Adrenal gland (tissue), 5 donors: Measurements from ENCODE around the gene B4GALNT2.

Experiments
- CTCF ChIP-seq, 6 experiments: fragments of 450-650 bp in 4 of 6; fragments of 200-600 bp in 2 of 6; sonication (generic) in 1 of 6; IDR thresholded peaks; 1 replicate in 5 of 6; 2 replicates in 1 of 6; pipeline versions ENCODE4 v1.5.1 to v1.8.0; 2016 to 2021; ENCODE audit warnings: antibody characterized with exemption in 6 of 6, mild to moderate bottlenecking in 2 of 6, moderate library complexity in 1 of 6
- POLR2A ChIP-seq, 2 donors: fragments of 450-650 bp; IDR thresholded peaks; one replicate each; pipeline ENCODE4 v1.6.1; 2017; ENCODE audit warnings: antibody characterized with exemption in 2 of 2, mild to moderate bottlenecking in 2 of 2, moderate library complexity in 1 of 2
- donor health status: DM: no; HTN: no; CAD: no.

- TF ChIP-seq CTCF (IDR thresholded peaks at IDR 0.05) = no peak
- no peak for TF ChIP-seq POLR2A (IDR thresholded peaks at IDR 0.05)
Measured at GRCh38 chr17:49196520-49196919, 64.0 kb downstream of the B4GALNT2 start.
